ENCODE data around the gene SLC37A4. TPM values are rescaled to one million over a fixed set of nuclear protein-coding genes. Genes with fewer than 3 reads are reported as not detected.
"Not testable (repeated sequence)": the region's sequence is repeated elsewhere in the genome, so short reads cannot be mapped to it uniquely, and the experiment has no call there.

Gene SLC37A4
- total RNA-seq, 4 donors from 2014 or later, result 14.0 to 25.4 (median 19.5) TPM

DNA sequence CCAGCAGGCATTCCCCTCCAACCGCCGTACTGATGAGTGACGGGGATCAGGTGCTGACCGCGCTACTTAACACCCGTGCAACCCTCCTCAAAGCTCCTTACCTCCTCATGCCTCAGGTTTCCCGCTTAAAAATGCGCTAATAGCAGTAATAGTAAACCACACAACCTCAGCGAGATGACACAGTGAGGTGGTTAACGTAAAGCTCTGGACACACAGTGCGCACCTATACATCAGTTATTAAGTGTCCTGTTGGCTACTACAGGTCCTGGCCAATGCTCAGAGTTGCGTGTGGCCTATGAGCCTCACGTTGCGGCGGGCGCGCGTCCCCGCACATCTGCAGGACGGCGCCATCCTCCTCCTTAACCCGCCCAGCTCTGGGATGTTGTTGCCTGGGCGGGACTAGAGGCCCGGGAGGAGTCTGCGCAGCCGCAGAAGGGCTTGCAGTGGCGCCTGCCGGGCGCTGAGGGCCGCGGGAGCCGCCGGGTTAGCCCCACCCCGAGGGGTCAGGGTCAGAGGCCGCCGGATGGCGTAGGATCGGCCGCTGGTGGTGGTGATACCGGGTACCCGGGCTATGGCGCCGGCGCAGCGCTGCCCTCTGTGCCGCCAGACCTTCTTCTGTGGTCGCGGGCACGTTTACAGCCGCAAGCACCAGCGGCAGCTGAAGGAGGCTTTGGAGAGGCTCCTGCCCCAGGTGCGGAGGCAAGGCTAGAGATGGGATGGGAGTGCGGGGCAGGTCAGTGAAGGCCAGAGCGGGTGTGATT is 32.9 kb downstream of the SLC37A4 start, which contains the start of gene CENATAC:
Gene CENATAC (plus strand): TSS at position 512 of the 761 bp plus-strand sequence. CDS start 60 bp downstream, at position 572.
- 0 to 1% methylated on average over 25 to 50 of the region's 54 CpGs for WGBS, 2 donors
- DNase-seq (ENCODE audit: low spot score in 2 of 2), result peak; percentile 92 to 99
- H3K4me3 ChIP-seq (ENCODE audit: low read depth, poor library complexity, severe bottlenecking), result peak within 1 kb of the TSS; percentile 76
- intact Hi-C loops (cut with DNase I; ENCODE audit: low total_unique reads), result no loop called here
- TF ChIP-seq, protein P1, sequence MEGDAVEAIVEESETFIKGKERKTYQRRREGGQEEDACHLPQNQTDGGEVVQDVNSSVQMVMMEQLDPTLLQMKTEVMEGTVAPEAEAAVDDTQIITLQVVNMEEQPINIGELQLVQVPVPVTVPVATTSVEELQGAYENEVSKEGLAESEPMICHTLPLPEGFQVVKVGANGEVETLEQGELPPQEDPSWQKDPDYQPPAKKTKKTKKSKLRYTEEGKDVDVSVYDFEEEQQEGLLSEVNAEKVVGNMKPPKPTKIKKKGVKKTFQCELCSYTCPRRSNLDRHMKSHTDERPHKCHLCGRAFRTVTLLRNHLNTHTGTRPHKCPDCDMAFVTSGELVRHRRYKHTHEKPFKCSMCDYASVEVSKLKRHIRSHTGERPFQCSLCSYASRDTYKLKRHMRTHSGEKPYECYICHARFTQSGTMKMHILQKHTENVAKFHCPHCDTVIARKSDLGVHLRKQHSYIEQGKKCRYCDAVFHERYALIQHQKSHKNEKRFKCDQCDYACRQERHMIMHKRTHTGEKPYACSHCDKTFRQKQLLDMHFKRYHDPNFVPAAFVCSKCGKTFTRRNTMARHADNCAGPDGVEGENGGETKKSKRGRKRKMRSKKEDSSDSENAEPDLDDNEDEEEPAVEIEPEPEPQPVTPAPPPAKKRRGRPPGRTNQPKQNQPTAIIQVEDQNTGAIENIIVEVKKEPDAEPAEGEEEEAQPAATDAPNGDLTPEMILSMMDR (IDR thresholded peaks at IDR 0.05), result no peak
- TF ChIP-seq POLR2A (IDR thresholded peaks at IDR 0.05), result no peak

DNA sequence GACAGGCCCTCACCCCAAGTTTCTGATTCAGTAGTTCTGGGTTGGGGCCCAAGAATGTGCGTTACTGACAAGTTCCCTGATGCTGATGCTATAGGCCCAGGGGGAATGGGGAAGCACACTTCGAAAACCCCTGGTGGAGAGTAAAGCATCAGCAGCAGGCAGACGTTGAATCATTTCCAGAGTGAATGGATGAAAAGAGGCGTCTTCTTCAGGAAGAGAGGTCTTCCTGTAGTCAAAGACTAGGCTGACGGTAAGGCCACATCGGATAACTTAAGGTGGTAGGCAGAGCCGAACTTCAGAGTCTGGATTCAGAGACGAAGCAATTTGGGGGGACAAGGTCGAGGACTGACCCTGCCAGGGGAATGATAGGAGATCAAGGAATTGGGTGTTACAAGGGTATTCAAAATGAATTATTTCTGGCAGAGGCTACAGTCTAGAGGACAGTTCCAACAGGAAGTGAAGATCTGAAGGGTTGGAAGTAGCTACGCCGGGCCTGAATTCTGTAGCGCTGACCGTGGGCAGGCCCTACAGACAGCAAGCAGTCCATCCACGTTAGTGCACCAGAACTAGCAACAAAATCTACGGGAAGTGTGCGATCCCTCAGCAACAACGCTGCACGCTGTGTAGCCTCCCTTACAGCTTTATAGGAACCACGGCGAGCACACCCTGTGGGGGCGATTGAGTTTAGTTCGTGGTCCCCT is 33.6 kb downstream of the SLC37A4 start:
- no peak for TF ChIP-seq POLR2A (IDR thresholded peaks at IDR 0.05)
- TF ChIP-seq, protein P1 (IDR thresholded peaks at IDR 0.05), result no peak
- WGBS, 2 donors, result 11 to 12% methylated on average over 22 of the region's 22 CpGs
- peak overlapping the region; percentile 76 for H3K4me3 ChIP-seq (ENCODE audit: low read depth, poor library complexity, severe bottlenecking)
- no peak for DNase-seq (ENCODE audit: low spot score in 2 of 2)
- intact Hi-C loops (cut with DNase I; ENCODE audit: low total_unique reads), result no loop called here

DNA sequence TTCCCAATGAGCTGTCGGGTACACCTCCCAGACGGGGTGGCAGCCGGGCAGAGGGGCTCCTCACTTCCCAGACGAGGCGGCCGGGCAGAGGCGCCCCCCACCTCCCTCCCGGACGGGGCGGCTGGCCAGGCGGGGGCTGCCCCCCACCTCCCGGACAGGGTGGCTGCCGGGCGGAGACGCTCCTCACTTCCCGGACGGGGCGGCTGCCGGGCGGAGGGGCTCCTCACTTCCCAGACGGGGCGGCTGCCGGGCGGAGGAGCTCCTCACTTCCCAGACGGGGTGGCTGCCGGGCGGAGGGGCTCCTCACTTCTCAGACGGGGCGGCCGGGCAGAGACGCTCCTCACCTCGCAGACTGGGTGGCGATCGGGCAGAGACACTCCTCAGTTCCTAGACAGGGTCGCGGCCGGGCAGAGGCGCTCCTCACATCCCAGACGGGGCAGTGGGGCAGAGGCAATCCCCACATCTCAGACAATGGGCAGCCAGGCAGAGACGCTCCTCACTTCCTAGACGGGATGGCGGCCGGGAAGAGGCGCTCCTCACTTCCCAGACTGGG is 39.1 kb downstream of the SLC37A4 start:
- intact Hi-C loops (cut with DNase I; ENCODE audit: low total_unique reads); H3K4me3 ChIP-seq (ENCODE audit: low read depth, poor library complexity, severe bottlenecking); DNase-seq (ENCODE audit: low spot score in 2 of 2): not testable (repeated sequence)
- 96 to 97% methylated on average over 32 to 44 of the region's 44 CpGs for WGBS, 2 donors

DNA sequence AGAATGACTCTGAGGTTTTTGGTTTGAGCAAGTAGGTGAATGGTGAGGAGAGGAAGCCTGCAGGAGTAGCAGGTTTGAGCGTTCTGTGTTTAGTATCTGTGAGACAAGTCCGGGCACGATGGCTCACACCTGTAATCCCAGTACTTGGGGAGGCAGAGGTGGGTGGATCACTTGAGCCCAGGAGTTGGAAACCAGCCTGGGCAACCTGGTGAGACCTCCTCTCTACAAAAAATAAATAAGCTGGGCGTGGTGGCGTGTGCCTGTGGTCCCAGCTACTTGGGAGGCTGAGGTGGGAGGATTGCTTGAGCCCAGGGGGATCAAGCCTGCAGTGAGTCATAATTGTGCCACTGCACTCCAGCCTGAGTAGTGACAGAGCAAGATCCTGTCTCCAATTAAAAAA is 42.4 kb downstream of the SLC37A4 start:
- intact Hi-C loops (cut with DNase I; ENCODE audit: low total_unique reads), result no loop called here

DNA sequence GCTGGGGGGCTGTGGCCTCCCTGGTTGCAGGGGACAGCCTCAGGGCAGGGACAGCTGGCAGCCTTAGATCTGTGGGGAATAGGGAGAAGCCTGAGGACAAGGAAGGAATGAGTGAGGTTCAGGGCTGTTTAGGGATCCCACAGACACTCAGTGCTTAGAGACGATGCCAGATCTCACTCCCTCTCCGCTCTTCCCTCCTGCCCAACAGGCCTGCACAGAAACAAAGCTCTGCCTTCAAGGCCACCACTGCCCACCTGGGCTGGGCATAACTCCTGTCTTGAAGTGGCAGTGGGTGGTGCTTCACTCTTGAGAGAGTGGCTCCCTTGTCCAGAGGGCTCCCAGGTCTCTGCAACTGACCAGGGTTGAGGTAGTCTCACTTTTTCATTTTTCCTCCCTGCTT is 45.9 kb downstream of the SLC37A4 start:
- 75 to 86% methylated on average over 2 of the region's 2 CpGs for WGBS, 2 donors
- H3K4me3 ChIP-seq (ENCODE audit: low read depth, poor library complexity, severe bottlenecking), result no peak overlapping the region
- TF ChIP-seq, protein P1 (IDR thresholded peaks at IDR 0.05), result no peak
- no peak for TF ChIP-seq POLR2A (IDR thresholded peaks at IDR 0.05)
- intact Hi-C loops (cut with DNase I; ENCODE audit: low total_unique reads), result no loop called here
- no peak for DNase-seq (ENCODE audit: low spot score in 2 of 2)

More for the DNA sequence above, 42.4 kb downstream of the SLC37A4 start:
- TF ChIP-seq POLR2A (IDR thresholded peaks at IDR 0.05), result no peak
- TF ChIP-seq, protein P1 (IDR thresholded peaks at IDR 0.05), result no peak
- H3K4me3 ChIP-seq (ENCODE audit: low read depth, poor library complexity, severe bottlenecking), result no peak overlapping the region
- peak in 1 of 2 donors; percentile 27 for DNase-seq (ENCODE audit: low spot score in 2 of 2)
- WGBS, 2 donors, result 44 to 58% methylated on average over 4 to 5 of the region's 5 CpGs

DNA sequence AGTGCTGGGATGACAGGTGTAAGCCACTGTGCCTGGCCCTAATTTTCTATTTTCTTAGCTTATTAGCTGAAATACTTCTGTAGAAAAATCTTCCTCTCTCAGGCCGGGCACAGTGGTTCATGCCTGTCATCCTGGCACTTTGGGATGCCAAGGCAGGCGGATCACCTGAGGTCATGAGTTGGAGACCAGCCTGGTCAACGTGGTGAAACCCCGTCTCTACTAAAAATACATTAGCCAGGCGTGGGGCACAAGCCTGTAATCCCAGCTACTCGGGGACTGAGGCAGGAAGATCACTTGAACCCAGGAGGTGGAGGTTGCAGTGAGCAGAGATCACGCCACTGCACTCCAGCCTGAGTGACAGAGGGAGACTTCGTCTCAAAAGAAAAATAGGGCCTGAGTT is 46.3 kb downstream of the SLC37A4 start:
- DNase-seq (ENCODE audit: low spot score in 2 of 2); intact Hi-C loops (cut with DNase I; ENCODE audit: low total_unique reads); H3K4me3 ChIP-seq (ENCODE audit: low read depth, poor library complexity, severe bottlenecking): not testable (repeated sequence)
- WGBS, 2 donors, result 53 to 70% methylated on average over 8 of the region's 8 CpGs
